ENCODE measurements around the gene OR2Y1.
"Not testable (repeated sequence)": the region's sequence is repeated elsewhere in the genome, so short reads cannot be mapped to it uniquely, and the experiment has no call there.

Gene OR2Y1

GRCh38 chr5:180739271-180739670 lies 587 bp downstream of the OR2Y1 start:
- no peak for DNase-seq

- DNase-seq, result no peak
Measured at GRCh38 chr5:180736536-180736935, 3.3 kb downstream of the OR2Y1 start.

- no peak for DNase-seq
Measured at GRCh38 chr5:180724944-180725343, 14.9 kb downstream of the OR2Y1 start.

DNA sequence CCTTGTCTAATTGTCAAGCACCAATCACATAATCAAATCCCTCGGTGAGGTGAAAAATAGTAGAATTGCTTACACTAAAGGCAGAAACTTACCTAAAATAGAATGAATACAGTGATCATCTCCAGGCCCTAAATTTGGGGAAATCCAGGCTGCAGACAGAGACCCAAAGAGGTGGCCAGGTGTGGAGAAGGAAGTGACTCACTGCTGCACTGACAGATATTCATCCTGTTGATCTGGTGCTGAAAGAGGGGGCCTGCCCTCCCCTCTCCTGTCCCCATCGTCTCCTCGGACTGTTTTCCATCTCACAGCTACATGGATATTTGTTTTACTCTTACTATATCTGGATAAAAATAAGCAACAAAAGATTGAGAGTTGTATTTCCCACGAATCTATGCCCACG lies 15.9 kb downstream of the OR2Y1 start:
- no peak for DNase-seq

GRCh38 chr5:180720486-180720885 lies 19.4 kb downstream of the OR2Y1 start:
- DNase-seq, result no peak

GRCh38 chr5:180719781-180720180 lies 20.1 kb downstream of the OR2Y1 start:
- DNase-seq, result no peak

GRCh38 chr5:180718810-180719453 lies 20.9 kb downstream of the OR2Y1 start:
- peak in 1 of 14 donors; percentile 1 for DNase-seq

GRCh38 chr5:180717989-180718388 lies 21.9 kb downstream of the OR2Y1 start:
- DNase-seq, result no peak

DNA sequence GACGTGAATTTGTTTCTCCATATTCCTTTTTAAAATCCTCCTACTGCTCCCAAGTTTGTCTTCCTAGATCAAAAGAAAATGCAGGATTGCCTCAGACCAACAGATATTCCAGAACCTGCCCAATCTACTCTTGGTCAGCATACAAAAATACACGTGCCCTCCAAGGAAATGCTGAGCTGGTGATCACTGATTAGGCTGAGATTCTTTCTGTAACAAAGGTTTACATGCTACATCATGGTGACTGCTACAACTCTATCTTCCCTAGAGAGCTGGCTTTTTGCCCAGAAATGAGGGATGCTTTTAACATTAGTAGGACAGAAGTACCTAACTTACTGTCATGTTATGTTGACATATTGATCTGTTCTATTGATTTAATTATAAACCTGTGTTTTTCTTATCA lies 35.5 kb downstream of the OR2Y1 start:
- DNase-seq, result no peak

GRCh38 chr5:180703912-180704311 lies 35.9 kb downstream of the OR2Y1 start:
- no peak for DNase-seq

DNA sequence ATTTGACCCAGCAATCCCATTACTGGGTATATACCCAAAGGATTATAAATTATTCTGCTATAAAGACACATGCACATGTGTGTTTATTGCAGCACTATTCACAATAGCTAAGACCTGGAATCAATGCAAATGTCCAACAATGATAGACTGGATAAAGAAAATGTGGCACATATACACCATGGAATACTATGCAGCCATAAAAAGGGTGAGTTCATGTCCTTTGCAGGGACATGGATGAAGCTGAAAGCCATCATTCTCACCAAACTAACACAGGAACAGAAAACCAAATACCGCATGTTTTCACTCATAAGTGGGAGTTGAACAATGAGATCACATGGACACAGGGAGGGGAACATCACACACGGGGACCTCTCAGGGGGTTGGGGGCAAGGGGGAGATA lies 36.5 kb downstream of the OR2Y1 start:
- not testable (repeated sequence) for DNase-seq

GRCh38 chr5:180700440-180700839 lies 39.4 kb downstream of the OR2Y1 start:
- DNase-seq, result not testable (repeated sequence)

GRCh38 chr5:180699042-180699441 lies 40.8 kb downstream of the OR2Y1 start:
- DNase-seq, result no peak

DNA sequence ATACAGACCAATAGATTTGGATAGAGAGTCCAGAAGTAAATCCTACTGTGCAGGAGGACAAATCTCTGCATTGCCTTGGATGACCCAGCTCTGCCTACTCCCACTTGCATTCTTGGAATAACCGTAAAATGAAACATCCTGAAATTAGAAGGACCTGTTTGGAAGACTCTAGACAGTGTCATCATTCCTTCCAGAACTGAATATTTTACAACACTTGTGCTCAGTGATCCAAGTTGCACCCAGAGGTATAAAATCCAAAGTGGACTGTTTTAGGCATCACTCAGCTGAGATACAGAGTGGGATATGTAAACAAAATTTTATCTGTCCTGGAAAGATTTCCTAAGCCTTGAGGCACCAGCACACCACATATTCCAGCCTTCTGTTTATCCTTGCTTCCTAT lies 43.7 kb downstream of the OR2Y1 start:
- DNase-seq, result no peak

DNA sequence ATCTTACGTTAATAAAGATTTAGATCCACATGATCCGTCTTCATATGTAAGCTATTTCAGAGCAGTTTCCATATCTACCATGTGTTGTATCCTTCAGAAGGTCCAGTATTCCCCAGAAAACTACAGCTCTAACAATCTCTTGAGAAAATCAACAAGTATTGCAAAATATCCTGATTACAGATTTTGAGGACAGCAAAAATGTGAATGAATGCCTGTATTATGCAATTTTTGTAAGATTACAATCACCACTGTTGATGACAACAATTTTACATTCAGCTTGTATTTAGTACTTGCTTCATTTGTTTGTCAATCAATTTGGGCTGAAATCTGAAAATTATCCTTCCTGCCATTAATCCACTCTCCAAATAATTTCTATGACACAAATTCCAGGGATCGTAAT lies 47.4 kb downstream of the OR2Y1 start:
- no peak for DNase-seq

GRCh38 chr5:180691046-180691445 lies 48.8 kb downstream of the OR2Y1 start:
- DNase-seq, result no peak

DNA sequence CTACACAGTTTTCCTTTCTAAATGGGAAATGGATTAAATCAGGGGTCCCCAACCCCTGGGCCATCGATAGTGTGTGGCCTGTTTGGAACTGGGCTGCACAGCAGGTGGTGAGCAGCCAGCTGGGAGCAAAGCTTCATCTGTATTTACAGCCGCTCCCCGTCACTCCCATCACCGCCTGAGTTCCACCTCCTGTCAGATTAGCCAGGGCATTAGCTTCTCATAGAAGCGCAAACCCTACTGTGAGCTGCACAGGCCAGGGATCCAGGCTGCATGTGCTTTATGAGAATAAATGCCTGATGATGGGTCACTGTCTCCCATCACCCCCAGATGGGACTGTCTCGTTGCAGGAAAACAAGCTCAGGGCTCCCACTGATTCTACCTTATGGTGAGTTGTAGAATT lies 49.3 kb downstream of the OR2Y1 start:
- DNase-seq, result no peak

DNA sequence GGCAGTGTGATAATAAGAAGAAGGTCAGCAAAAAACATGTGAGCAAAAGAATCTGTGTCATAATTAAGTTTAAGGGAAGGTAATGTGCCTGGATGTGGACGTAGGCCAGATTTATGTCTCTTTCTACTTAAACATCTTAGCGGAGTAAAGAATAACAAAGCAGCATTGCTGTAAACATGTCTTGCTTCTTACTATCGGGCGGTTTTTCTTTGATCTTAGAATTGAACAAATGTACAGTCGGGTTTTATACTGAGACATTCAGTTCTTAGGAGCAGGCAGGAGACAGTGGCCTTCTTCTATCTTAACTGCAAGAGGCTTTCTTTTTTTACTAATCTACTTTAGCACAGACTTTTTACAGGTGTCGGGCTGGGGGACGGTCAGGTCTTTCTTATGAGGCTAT lies 50.1 kb downstream of the OR2Y1 start:
- no peak for DNase-seq
